GM18873 (cell line): ENCODE measurements around the gene PCDHGA11.
"Not testable (repeated sequence)": the region's sequence is repeated elsewhere in the genome, so short reads cannot be mapped to it uniquely, and the experiment has no call there.

Experiments
- ATAC-seq: cut with Tn5 transposase; IDR thresholded peaks from one replicate; pipeline ENCODE4 v1.9.1; 2021; ENCODE audit warnings: mild to moderate bottlenecking, moderate library complexity, moderate number of reproducible peaks; ENCODE audit not compliant: unreplicated experiment, low FRiP score

The PCDHGA11 gene

DNA sequence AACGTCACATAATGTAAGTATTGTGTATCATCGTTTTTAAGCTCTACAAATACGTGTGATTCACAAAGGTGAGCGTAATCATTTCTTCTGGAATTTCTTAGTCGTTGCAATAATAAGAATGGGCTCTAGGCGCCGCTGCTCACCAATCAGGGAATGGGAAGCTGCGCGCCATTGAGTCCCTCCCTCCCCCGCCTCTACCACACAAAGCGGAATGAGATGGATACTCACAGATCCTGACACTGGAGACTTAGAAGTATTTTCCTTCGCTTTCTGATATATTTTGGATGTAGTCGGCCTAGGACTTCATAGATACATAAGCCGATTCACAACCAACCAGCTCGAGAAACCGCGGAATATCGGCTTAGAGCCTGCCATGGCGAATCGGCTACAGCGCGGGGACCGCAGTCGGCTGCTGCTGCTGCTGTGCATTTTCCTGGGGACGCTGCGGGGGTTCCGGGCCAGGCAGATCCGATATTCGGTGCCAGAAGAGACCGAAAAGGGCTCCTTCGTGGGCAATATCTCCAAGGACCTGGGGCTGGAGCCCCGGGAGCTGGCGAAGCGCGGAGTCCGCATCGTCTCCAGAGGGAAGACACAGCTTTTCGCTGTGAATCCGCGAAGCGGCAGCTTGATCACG, at the start of gene PCDHGA11:
TSS of gene PCDHGA11 (plus strand) at position 197 of the 634 bp plus-strand sequence. CDS start at position 374, 177 bp downstream.
- no peak for ATAC-seq

- ATAC-seq, result no peak
Observed at GRCh38 chr5:141371572-141372475, 49.0 kb upstream of the PCDHGA11 start.

DNA sequence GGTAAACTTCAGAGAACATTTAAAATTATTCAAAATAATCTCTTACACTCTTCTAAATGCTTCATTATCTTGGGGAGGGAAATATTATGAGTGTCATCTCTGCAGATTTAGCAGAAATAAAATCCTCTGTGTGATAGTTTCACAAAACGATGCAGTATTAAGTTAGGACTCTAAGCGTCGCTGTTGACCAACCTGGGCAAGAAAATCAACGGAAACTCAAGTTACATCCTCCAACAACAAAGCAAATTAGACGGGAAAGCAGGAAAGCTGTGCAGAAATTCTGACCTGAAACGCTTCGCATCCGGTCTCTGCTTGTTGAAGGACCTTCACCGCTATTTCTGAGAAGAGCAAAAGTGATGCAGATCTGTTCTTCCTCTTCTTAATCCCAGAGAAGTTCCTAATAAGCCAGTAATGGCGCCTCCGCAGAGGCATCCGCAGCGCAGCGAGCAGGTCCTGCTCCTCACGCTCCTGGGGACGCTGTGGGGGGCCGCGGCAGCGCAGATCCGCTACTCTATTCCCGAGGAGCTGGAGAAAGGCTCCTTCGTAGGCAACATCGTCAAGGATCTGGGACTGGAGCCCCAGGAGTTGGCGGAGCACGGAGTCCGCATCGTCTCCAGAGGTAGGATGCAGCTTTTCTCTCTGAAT, 47.1 kb upstream of the PCDHGA11 start, which contains the start of gene PCDHGA6:
TSS of gene PCDHGA6 (plus strand) at position 219 of the 645 bp plus-strand sequence. CDS start at position 412, 193 bp downstream.
- no peak for ATAC-seq

DNA sequence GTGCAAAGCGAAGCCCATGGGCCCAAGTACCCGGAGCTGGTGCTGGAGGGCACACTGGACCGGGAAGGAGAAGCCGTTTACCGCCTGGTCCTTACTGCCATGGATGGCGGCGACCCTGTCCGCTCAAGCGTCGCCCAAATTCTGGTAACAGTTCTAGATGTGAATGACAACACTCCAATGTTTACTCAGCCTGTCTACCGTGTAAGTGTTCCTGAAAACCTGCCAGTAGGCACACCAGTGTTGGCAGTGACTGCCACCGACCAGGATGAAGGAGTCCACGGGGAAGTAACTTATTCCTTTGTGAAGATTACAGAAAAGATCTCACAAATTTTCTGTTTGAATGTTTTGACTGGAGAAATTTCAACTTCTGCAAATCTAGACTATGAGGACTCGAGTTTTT, 46.2 kb upstream of the PCDHGA11 start:
- ATAC-seq, result no peak

GRCh38 chr5:141375444-141376155, 45.3 kb upstream of the PCDHGA11 start:
- ATAC-seq, result not testable (repeated sequence)

DNA sequence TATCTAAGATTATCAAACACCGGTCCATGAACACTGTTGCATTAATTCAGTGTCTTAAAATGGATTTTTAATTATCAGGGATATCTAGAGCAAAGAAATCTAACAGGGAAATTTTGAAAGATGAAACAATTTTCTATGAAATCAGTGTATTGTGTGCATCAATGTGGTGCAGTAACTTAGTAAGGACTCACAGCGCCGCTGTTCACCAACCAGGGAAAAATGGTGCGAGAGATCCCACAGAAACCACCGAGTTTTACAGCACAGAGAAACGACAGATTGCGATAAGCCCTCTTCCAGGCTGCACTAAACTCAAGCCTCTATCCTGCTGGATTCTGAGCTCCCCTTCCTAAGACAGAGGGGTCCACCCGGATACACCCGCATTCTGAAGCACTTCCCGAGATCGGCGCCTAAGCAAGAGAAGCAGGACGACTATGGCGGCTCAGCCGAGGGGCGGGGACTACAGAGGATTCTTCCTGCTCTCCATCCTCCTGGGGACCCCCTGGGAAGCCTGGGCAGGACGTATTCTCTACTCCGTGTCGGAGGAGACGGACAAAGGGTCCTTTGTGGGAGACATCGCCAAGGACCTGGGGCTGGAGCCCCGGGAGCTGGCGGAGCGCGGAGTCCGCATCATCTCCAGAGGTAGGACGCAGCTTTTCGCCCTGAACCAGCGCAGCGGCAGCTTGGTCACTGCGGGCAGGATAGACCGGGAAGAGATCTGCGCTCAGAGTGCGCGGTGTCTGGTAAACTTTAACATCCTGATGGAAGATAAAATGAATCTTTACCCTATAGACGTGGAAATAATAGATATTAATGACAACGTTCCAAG, 38.2 kb upstream of the PCDHGA11 start, which contains the start of gene PCDHGA7:
TSS of gene PCDHGA7 (plus strand) at position 274 of the 826 bp plus-strand sequence. CDS start at position 432, 158 bp downstream.
- no peak for ATAC-seq

DNA sequence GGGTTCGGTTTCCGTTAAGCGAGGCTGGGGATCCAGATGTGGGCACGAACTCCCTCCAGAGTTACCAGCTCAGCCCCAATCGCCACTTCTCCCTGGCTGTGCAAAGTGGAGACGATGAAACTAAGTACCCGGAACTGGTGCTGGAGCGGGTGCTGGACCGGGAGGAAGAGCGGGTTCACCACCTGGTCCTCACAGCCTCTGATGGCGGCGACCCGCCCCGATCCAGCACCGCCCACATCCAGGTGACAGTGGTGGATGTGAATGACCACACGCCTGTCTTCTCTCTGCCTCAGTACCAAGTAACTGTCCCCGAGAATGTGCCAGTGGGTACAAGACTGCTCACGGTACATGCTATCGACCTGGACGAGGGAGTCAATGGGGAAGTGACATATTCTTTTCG, 37.5 kb upstream of the PCDHGA11 start:
- ATAC-seq, result no peak

DNA sequence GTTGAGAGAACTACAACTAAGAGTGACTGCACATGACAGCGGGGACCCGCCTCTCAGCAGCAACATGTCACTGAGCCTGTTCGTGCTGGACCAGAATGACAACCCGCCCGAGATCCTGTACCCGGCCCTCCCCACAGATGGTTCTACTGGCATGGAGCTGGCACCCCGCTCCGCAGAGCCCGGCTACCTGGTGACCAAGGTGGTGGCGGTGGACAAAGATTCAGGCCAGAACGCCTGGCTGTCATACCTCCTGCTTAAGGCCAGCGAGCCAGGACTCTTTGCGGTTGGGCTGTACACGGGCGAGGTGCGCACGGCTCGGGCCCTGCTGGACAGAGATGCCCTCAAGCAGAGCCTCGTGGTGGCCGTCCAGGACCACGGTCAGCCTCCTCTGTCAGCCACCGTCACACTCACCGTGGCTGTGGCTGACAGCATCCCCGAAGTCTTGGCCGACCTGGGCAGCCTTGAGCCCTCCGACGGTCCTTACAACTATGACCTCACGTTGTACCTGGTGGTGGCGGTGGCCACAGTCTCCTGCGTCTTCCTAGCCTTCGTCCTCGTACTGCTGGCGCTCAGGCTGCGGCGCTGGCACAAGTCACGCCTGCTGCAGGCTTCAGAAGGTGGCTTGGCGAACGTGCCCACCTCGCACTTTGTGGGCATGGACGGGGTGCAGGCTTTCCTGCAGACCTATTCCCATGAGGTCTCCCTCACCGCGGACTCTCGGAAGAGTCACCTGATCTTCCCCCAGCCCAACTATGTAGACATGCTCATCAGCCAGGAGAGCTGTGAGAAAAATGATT, 36.2 kb upstream of the PCDHGA11 start:
- no peak for ATAC-seq

GRCh38 chr5:141387557-141388311, 33.1 kb upstream of the PCDHGA11 start, which contains the start of gene PCDHGB4:
TSS of gene PCDHGB4 (plus strand) at chr5:141387698. CDS start at chr5:141387885, 187 bp downstream.
- not testable (repeated sequence) for ATAC-seq

GRCh38 chr5:141388661-141389060, 32.2 kb upstream of the PCDHGA11 start:
- no peak for ATAC-seq

- ATAC-seq, result no peak
Observed at GRCh38 chr5:141389153-141390042, 31.5 kb upstream of the PCDHGA11 start.

- no peak for ATAC-seq
Observed at GRCh38 chr5:141392429-141393198, 28.2 kb upstream of the PCDHGA11 start, which contains the start of gene PCDHGA8. TSS of gene PCDHGA8 (plus strand) at chr5:141392633. CDS start at chr5:141392814, 181 bp downstream.

DNA sequence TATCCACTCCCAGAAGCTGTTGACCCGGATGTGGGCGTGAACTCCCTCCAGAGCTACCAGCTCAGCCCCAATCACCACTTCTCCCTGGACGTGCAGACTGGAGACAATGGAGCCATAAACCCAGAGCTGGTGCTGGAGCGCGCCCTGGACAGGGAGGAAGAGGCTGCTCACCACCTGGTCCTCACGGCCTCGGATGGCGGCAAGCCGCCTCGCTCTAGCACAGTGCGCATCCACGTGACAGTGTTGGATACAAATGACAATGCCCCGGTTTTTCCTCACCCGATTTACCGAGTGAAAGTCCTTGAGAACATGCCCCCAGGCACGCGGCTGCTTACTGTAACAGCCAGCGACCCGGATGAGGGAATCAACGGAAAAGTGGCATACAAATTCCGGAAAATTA, 27.6 kb upstream of the PCDHGA11 start:
- no peak for ATAC-seq

GRCh38 chr5:141394401-141395187, 26.3 kb upstream of the PCDHGA11 start:
- ATAC-seq, result not testable (repeated sequence)
